Left lung (tissue), 10 donors: ENCODE results near the gene TRIL. TPM values are rescaled to one million over a fixed set of nuclear protein-coding genes. Genes with fewer than 3 reads are reported as not detected.

Experiments used
- ATAC-seq: fragments of 200-7000 bp; cut with Tn5 transposase; one replicate; pipeline ENCODE4 v1.9.1; 2020; ENCODE audit warnings: moderate library complexity
- DNase-seq, 4 donors: peaks; one replicate each; pipeline ENCODE4 v3.0.0-alpha.2; 2013 to 2020
- H3K27ac ChIP-seq, 2 donors: fragments of 200-600 bp; sonication (generic) in 1 of 2; one replicate each; pipeline versions ENCODE4 v1.5.0 to v1.8.0; 2020 to 2021
- H3K27me3 ChIP-seq, 2 donors: fragments of 200-600 bp; sonication (generic) in 1 of 2; one replicate each; pipeline versions ENCODE4 v1.5.0 to v1.8.0; 2020 to 2021
- H3K36me3 ChIP-seq, 2 donors: fragments of 200-600 bp; sonication (generic) in 1 of 2; one replicate each; pipeline versions ENCODE4 v1.5.0 to v1.8.0; 2020 to 2021
- H3K4me1 ChIP-seq, 2 donors: fragments of 200-600 bp; one replicate each; pipeline ENCODE4 v1.8.0; 2021
- H3K4me3 ChIP-seq, 2 donors: fragments of 200-600 bp; sonication (generic) in 1 of 2; one replicate each; pipeline versions ENCODE4 v1.5.0 to v1.8.0; 2020 to 2021; ENCODE audit warnings: mild to moderate bottlenecking in 1 of 2
- H3K9me3 ChIP-seq, 2 donors: fragments of 200-600 bp; sonication (generic) in 1 of 2; one replicate each; pipeline versions ENCODE4 v1.5.0 to v1.8.0; 2020 to 2021
- intact Hi-C, 2 donors: fragments of 100-400 bp; cut with DNase I; formaldehyde crosslinking; loops; one replicate each; pipeline versions ENCODE4 v1.11.2 to v1.14.2; 2022
- polyA plus RNA-seq, 6 donors: library from polyadenylated mRNA; unstranded; fragments of 120-200 nt; gene quantifications; one replicate each; pipeline ENCODE4 v1.2.1, GENCODE V29; 2013; ENCODE audit not compliant: insufficient read length in 6 of 6
- total RNA-seq, 2 donors: library from RNA; stranded (reverse); fragmentation: NEBNext Ultra II Directional; extraction: Animal tissue kit (Norgen Biotek cat#: 25700); gene quantifications; one replicate each; pipeline ENCODE4 v1.2.1, GENCODE V29; 2021
- TF ChIP-seq, protein P1 (sequence below), 2 donors: fragments of 200-600 bp; sonication (generic) in 1 of 2; IDR thresholded peaks; one replicate each; pipeline versions ENCODE4 v1.5.0 to v1.8.0; 2021; ENCODE audit warnings: antibody characterized with exemption in 2 of 2
- donor health status: DM: no; HTN: yes; CAD: no.
- donor health status: DM: no; HTN: no; CAD: no.

TRIL gene
- total and polyA plus RNA-seq, 8 donors = 2.9 to 58.2 (median 48.7) TPM

DNA sequence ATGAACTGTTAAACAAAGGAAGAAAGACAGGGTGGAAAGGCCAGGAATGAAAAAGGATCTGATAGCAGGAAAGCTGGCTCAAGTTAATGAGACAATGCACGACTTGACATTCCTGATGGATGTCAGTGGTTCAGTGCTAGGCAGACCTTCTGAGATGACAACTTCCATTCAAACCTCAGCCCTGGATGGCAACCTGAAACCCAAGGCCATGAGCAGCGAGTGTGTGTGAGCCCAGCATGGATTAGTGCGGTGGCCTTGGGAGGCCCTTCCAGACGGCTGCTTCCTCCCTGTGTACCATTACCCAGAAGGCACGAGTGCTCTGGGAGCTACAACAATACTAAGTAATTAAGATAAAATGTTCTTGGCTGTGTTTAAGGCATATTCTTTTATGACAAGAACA, 18.8 kb downstream of the TRIL start:
- H3K27me3 ChIP-seq = no peaks in the 10 kb centered on the region
- H3K9me3 ChIP-seq = no peaks in the 10 kb centered on the region
- no peak for ATAC-seq
- H3K4me3 ChIP-seq = no peak overlapping the region
- no peak overlapping the region for H3K27ac ChIP-seq
- H3K36me3 ChIP-seq = no peaks in the 10 kb centered on the region
- no peaks in the 10 kb centered on the region for H3K4me1 ChIP-seq
- TF ChIP-seq, protein P1, sequence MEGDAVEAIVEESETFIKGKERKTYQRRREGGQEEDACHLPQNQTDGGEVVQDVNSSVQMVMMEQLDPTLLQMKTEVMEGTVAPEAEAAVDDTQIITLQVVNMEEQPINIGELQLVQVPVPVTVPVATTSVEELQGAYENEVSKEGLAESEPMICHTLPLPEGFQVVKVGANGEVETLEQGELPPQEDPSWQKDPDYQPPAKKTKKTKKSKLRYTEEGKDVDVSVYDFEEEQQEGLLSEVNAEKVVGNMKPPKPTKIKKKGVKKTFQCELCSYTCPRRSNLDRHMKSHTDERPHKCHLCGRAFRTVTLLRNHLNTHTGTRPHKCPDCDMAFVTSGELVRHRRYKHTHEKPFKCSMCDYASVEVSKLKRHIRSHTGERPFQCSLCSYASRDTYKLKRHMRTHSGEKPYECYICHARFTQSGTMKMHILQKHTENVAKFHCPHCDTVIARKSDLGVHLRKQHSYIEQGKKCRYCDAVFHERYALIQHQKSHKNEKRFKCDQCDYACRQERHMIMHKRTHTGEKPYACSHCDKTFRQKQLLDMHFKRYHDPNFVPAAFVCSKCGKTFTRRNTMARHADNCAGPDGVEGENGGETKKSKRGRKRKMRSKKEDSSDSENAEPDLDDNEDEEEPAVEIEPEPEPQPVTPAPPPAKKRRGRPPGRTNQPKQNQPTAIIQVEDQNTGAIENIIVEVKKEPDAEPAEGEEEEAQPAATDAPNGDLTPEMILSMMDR (IDR thresholded peaks at IDR 0.05) = no peak
- DNase-seq = no peak
- intact Hi-C loops = no loop called here

DNA sequence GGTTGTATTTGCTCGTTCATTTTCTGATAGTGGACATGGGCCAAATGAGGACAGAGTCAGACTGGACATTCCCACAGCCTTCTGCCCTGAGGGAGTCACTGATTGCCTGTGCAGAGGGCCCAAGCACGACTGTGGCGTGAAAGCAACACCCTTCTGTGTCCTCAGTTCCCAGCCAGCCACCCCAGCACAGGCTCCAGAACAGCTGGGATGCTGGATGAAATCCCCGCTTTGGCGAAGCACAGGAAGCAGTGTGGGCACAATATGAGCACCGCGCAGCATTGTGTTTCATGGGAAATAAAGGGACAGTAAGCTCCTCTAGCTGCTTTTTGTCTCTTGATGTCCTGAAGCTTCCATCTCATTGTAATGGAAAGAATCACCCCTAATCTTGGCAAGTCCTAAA, 20.5 kb downstream of the TRIL start:
- intact Hi-C loops = no loop called here
- H3K27me3 ChIP-seq = peaks cover 0 to 8% of the 10 kb centered on the region in 2 donors
- H3K4me1 ChIP-seq = peaks cover 0 to 11% of the 10 kb centered on the region in 2 donors
- ATAC-seq (no peak), DNase-seq (no peak)
- H3K36me3 ChIP-seq = no peaks in the 10 kb centered on the region
- no peak overlapping the region for H3K27ac ChIP-seq
- no peaks in the 10 kb centered on the region for H3K9me3 ChIP-seq
- H3K4me3 ChIP-seq = no peak overlapping the region
- TF ChIP-seq, protein P1 (IDR thresholded peaks at IDR 0.05) = no peak

DNA sequence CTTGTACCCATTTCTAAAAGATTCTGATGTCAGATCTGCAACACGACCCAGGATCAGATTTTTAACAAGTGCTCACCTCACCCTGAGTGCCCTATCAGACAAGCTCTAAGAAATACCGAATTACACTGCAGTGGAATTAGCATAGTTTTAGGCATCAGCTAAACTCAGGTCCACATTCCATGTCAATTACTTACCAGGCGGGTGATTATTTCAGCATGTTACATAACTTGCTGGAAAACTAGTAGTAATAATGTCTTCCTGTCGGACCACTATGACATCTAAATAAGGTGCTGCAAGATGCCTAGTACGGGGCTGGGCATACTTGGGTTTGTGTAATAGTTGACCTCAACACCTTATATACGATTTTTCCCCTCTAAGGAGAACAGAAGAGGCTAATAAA, 21.0 kb downstream of the TRIL start:
- TF ChIP-seq, protein P1 (IDR thresholded peaks at IDR 0.05) = no peak
- H3K27ac ChIP-seq = no peak overlapping the region
- H3K36me3 ChIP-seq = no peaks in the 10 kb centered on the region
- peaks cover 0 to 11% of the 10 kb centered on the region in 2 donors for H3K4me1 ChIP-seq
- H3K9me3 ChIP-seq = no peaks in the 10 kb centered on the region
- intact Hi-C loops = no loop called here
- DNase-seq (no peak), ATAC-seq (no peak)
- H3K4me3 ChIP-seq = no peak overlapping the region
- H3K27me3 ChIP-seq = peaks cover 0 to 8% of the 10 kb centered on the region in 2 donors

DNA sequence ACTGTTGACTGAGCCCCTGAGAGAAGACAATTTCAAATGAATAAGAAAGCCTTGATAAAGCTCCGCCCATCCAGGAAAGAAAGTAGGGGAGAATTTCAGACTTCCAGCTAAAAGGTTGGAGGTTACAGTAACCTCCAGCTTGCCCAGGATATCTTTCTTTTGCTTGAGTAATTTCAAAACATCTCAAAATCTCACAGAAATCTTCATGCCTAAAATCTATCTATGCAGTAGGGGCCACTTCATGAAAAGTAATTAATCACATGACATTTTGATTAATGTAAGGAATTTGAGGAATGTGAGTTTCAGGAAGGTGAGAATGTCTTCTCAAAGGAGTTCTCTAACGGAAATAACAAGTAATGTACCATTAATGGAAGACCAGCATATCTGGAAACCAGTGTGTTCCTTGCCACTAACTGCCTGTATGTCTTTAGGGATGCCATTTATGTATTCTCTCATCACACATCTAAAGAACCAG, 24.2 kb downstream of the TRIL start:
- ATAC-seq (no peak), DNase-seq (no peak)
- Histone ChIP-seq H3K9me3 (no peaks in the 10 kb centered on the region), H3K27me3 (peaks cover 0 to 8% of the 10 kb centered on the region in 2 donors), H3K4me1 (peaks cover 0 to 11% of the 10 kb centered on the region in 2 donors), H3K4me3 (no peak overlapping the region), H3K36me3 (no peaks in the 10 kb centered on the region), H3K27ac (no peak overlapping the region)
- intact Hi-C loops = no loop called here
- TF ChIP-seq, protein P1 (IDR thresholded peaks at IDR 0.05) = no peak

DNA sequence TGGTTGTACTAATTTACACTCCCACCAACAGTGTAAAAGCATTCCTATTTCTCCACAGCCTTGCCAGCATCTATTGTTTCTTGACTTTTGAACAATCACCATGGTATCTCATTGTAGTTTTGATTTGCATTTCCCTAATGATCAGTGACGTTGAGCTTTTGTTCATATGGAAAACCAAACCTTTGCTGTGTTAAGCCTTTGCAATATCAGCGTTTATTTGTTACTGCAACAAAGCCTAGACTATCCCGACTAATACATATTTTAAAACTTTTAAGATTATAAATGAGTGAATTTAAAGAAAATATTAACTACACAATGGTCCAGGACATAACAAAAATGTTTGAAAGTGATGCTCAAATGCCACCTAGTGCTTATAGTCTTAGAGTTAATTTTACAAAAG, 26.6 kb downstream of the TRIL start:
- peaks cover 0 to 8% of the 10 kb centered on the region in 2 donors for H3K27me3 ChIP-seq
- intact Hi-C loops = no loop called here
- no peak overlapping the region for H3K27ac ChIP-seq
- ATAC-seq (no peak), DNase-seq (no peak)
- peaks cover 7 to 11% of the 10 kb centered on the region in 2 donors for H3K4me1 ChIP-seq
- no peaks in the 10 kb centered on the region for H3K36me3 ChIP-seq
- no peaks in the 10 kb centered on the region for H3K9me3 ChIP-seq
- H3K4me3 ChIP-seq = no peak overlapping the region
- TF ChIP-seq, protein P1 (IDR thresholded peaks at IDR 0.05) = no peak
